Cardiac muscle cell (in vitro differentiated cells and primary cell): ENCODE data around the gene CTNNBL1. TPM values are rescaled to one million over a fixed set of nuclear protein-coding genes. Genes with fewer than 3 reads are reported as not detected.

ENCODE experiments used
- DNase-seq, 2 donors: peaks; one replicate each; pipeline versions ENCODE4 v3.0.0 to v3.0.0-alpha.2; 2010 to 2017; ENCODE audit warnings: low read depth in 1 of 2, low spot score in 1 of 2
- H3K27ac ChIP-seq: fragments of 200-600 bp; sonication (generic); 2 replicates; pipeline ENCODE4 v1.5.1; 2016
- H3K27me3 ChIP-seq: fragments of 200-600 bp; sonication (generic); 2 replicates; pipeline ENCODE4 v1.6.0; 2016; ENCODE audit warnings: control low read depth
- H3K36me3 ChIP-seq: fragments of 200-600 bp; sonication (generic); 2 replicates; pipeline ENCODE4 v1.5.1; 2016; ENCODE audit warnings: control low read depth
- H3K4me1 ChIP-seq: fragments of 200-600 bp; sonication (generic); 2 replicates; pipeline ENCODE4 v1.8.1; 2017; ENCODE audit warnings: low read depth, mild to moderate bottlenecking, mixed run types
- H3K4me3 ChIP-seq: fragments of 200-600 bp; sonication (generic); 2 replicates; pipeline ENCODE4 v1.5.1; 2016; ENCODE audit warnings: mild to moderate bottlenecking
- H3K9me3 ChIP-seq: fragments of 200-600 bp; sonication (generic); 2 replicates; pipeline ENCODE4 v1.5.1; 2017; ENCODE audit warnings: low read depth, mild to moderate bottlenecking, control low read depth
- CTCF ChIP-seq: IDR thresholded peaks from 2 replicates; pipeline ENCODE4 v1.5.1; 2012; ENCODE audit warnings: low read depth, mild to moderate bottlenecking, low read length
- polyA plus RNA-seq: library from polyadenylated mRNA; unstranded; fragments of >200 nt; fragmentation: Nextera tagmentation; extraction: Ambion mirVana; gene quantifications from 2 replicates; pipeline ENCODE4 v1.2.1, GENCODE V29; 2016
- total RNA-seq: library from RNA; depleted of rRNA; stranded (reverse); fragments of >200 nt; gene quantifications from 2 replicates; pipeline ENCODE4 v1.2.3, GENCODE V29; 2016

Gene CTNNBL1
- total and polyA plus RNA-seq, 2 experiments from 2014 or later = 37.0 to 68.6 TPM

GRCh38 chr20:37885042-37885441, 191.2 kb downstream of the CTNNBL1 start:
- no peak overlapping the region for H3K4me3 ChIP-seq
- TF ChIP-seq CTCF = no peak
- DNase-seq = no peak
- no peaks in the 10 kb centered on the region for H3K27me3 ChIP-seq
- H3K4me1 ChIP-seq = peaks cover 27% of the 10 kb centered on the region
- H3K36me3 ChIP-seq = no peaks in the 10 kb centered on the region
- H3K27ac ChIP-seq = no peak overlapping the region
- no peaks in the 10 kb centered on the region for H3K9me3 ChIP-seq

- H3K27me3 ChIP-seq = no peaks in the 10 kb centered on the region
These were observed 192.0 kb downstream of the CTNNBL1 start for GRCh38 chr20:37885593-37886503.

GRCh38 chr20:37886851-37887297, 193.0 kb downstream of the CTNNBL1 start:
- H3K27me3 ChIP-seq = no peaks in the 10 kb centered on the region
- H3K9me3 ChIP-seq = no peaks in the 10 kb centered on the region
- peak in 1 of 2 donors; percentile 32 for DNase-seq
- H3K4me3 ChIP-seq = no peak overlapping the region
- no peak for TF ChIP-seq CTCF
- H3K36me3 ChIP-seq = no peaks in the 10 kb centered on the region
- no peak overlapping the region for H3K27ac ChIP-seq
- peaks cover 15% of the 10 kb centered on the region for H3K4me1 ChIP-seq

More at GRCh38 chr20:37885593-37886503, 192.0 kb downstream of the CTNNBL1 start:
- DNase-seq = no peak
- Histone ChIP-seq H3K9me3 (no peaks in the 10 kb centered on the region), H3K4me1 (peaks cover 23% of the 10 kb centered on the region), H3K27ac (no peak overlapping the region), H3K36me3 (no peaks in the 10 kb centered on the region), H3K4me3 (no peak overlapping the region)
- TF ChIP-seq CTCF = no peak

GRCh38 chr20:37888641-37889040, 194.8 kb downstream of the CTNNBL1 start:
- Histone ChIP-seq H3K9me3 (no peaks in the 10 kb centered on the region), H3K27ac (no peak overlapping the region), H3K4me1 (no peaks in the 10 kb centered on the region), H3K36me3 (no peaks in the 10 kb centered on the region), H3K27me3 (no peaks in the 10 kb centered on the region), H3K4me3 (no peak overlapping the region)
- no peak for DNase-seq
- no peak for TF ChIP-seq CTCF

GRCh38 chr20:37890108-37890507, 196.3 kb downstream of the CTNNBL1 start:
- H3K27ac ChIP-seq = no peak overlapping the region
- H3K27me3 ChIP-seq = no peaks in the 10 kb centered on the region
- H3K4me1 ChIP-seq = no peaks in the 10 kb centered on the region
- no peak for DNase-seq
- no peak overlapping the region for H3K4me3 ChIP-seq
- no peaks in the 10 kb centered on the region for H3K9me3 ChIP-seq
- H3K36me3 ChIP-seq = no peaks in the 10 kb centered on the region
- TF ChIP-seq CTCF = no peak
